Hypothalamus (tissue), 51 donors: Measurements from ENCODE around the gene RNLS.

Source experiments
- DNase-seq, 51 donors: peaks; one replicate each; lab custom pipeline; 2025; lab: John Stamatoyannopoulos, UW

RNLS gene

GRCh38 chr10:88582806-88583583 is at the start of gene RNLS:
RNLS (minus strand) TSS chr10:88583318.
- DNase-seq = peak in 50 of 51 donors; percentile 42 to 95 (median 76)

- DNase-seq = no peak
Measured at GRCh38 chr10:88624840-88625239, 41.7 kb upstream of the RNLS start.

GRCh38 chr10:88623835-88624234 is 40.7 kb upstream of the RNLS start:
- DNase-seq = no peak

GRCh38 chr10:88620441-88620840 is 37.3 kb upstream of the RNLS start:
- DNase-seq = no peak

GRCh38 chr10:88618496-88618895 is 35.4 kb upstream of the RNLS start:
- no peak for DNase-seq

- DNase-seq = no peak
Measured at GRCh38 chr10:88617772-88618300, 34.7 kb upstream of the RNLS start.

GRCh38 chr10:88616250-88616977 is 33.3 kb upstream of the RNLS start:
- peak in 6 of 51 donors; percentile 1 to 16 (median 2) for DNase-seq

GRCh38 chr10:88608780-88609179 is 25.7 kb upstream of the RNLS start:
- DNase-seq = no peak

- DNase-seq = no peak
Measured at GRCh38 chr10:88608052-88608732, 25.1 kb upstream of the RNLS start.

GRCh38 chr10:88598055-88598454 is 14.9 kb upstream of the RNLS start:
- DNase-seq = no peak

- DNase-seq = no peak
Measured at GRCh38 chr10:88594482-88594881, 11.4 kb upstream of the RNLS start.

- DNase-seq = no peak
Measured at GRCh38 chr10:88592906-88593305, 9.8 kb upstream of the RNLS start.

- no peak for DNase-seq
Measured at GRCh38 chr10:88592381-88592780, 9.3 kb upstream of the RNLS start.

- no peak for DNase-seq
Measured at GRCh38 chr10:88586462-88586861, 3.3 kb upstream of the RNLS start, which contains the start of gene LIPJ. LIPJ (plus strand) TSS chr10:88586762; CDS start chr10:88590688, 3,926 bp downstream.

- no peak for DNase-seq
Measured at GRCh38 chr10:88583584-88583957, 453 bp upstream of the RNLS start.

- DNase-seq = no peak
Measured at GRCh38 chr10:88582411-88582805, 710 bp downstream of the RNLS start.

- DNase-seq = no peak
Measured at GRCh38 chr10:88565072-88565471, 18.0 kb downstream of the RNLS start.

- no peak for DNase-seq
Measured at GRCh38 chr10:88562152-88562551, 21.0 kb downstream of the RNLS start.

GRCh38 chr10:88557658-88558057 is 25.5 kb downstream of the RNLS start:
- no peak for DNase-seq

GRCh38 chr10:88557256-88557655 is 25.9 kb downstream of the RNLS start:
- DNase-seq = no peak
